HepG2 (cell line): ENCODE measurements around the gene IGFN1. TPM values are rescaled to one million over a fixed set of nuclear protein-coding genes. Genes with fewer than 3 reads are reported as not detected.

Experiments used
- AGO2 ChIP-seq: fragments of 200-400 bp; formaldehyde crosslinking; optimal IDR thresholded peaks from 2 replicates; pipeline ENCODE3; 2017; ENCODE audit warnings: mild to moderate bottlenecking, low read depth, low read length, moderate library complexity
- ATF2 ChIP-seq: sonication (generic); formaldehyde crosslinking; IDR thresholded peaks from 2 replicates; pipeline ENCODE4 v1.4.0; 2020; ENCODE audit warnings: missing genetic modification reagents
- CHCHD3 ChIP-seq: sonication (generic); formaldehyde crosslinking; IDR thresholded peaks from 2 replicates; pipeline ENCODE4 v1.8.0; 2022; ENCODE audit warnings: mild to moderate bottlenecking, missing genetic modification reagents, moderate library complexity
- EEA1 ChIP-seq: sonication (generic); formaldehyde crosslinking; IDR thresholded peaks from 2 replicates; pipeline ENCODE4 v1.5.1; 2020; ENCODE audit warnings: mild to moderate bottlenecking, missing genetic modification reagents, borderline replicate concordance
- IRX3 ChIP-seq: sonication (generic); formaldehyde crosslinking; IDR thresholded peaks from 2 replicates; pipeline ENCODE4 v1.8.1; 2023; ENCODE audit warnings: mild to moderate bottlenecking, low read depth, missing genetic modification reagents, borderline replicate concordance
- KLF12 ChIP-seq: sonication (generic); formaldehyde crosslinking; IDR thresholded peaks from 2 replicates; pipeline ENCODE4 v1.4.0; 2020; ENCODE audit warnings: missing genetic modification reagents, borderline replicate concordance
- MIER3 ChIP-seq: IDR thresholded peaks from 2 replicates; pipeline ENCODE4 v1.6.1; 2016; ENCODE audit warnings: missing compliant biosample characterization, borderline replicate concordance
- MIXL1 ChIP-seq: IDR thresholded peaks from 2 replicates; pipeline ENCODE4 v1.6.1; 2016
- NBN ChIP-seq: fragments of 450-650 bp; conservative IDR thresholded peaks from 2 replicates; pipeline ENCODE4 v1.6.1; 2017
- NFE2L1 ChIP-seq: sonication (generic); formaldehyde crosslinking; IDR thresholded peaks from 2 replicates; pipeline ENCODE4 v1.4.0; 2020; ENCODE audit warnings: missing genetic modification reagents, mild to moderate bottlenecking, borderline replicate concordance
- NFIB ChIP-seq: sonication (generic); formaldehyde crosslinking; IDR thresholded peaks from 2 replicates; pipeline ENCODE4 v1.9.0; 2021; ENCODE audit warnings: missing genetic modification reagents, mild to moderate bottlenecking, borderline replicate concordance
- REPIN1 ChIP-seq: sonication (generic); formaldehyde crosslinking; IDR thresholded peaks from 2 replicates; pipeline ENCODE4 v1.8.0; 2022; ENCODE audit warnings: missing genetic modification reagents, low read depth, mild to moderate bottlenecking, borderline replicate concordance
- RFX3 ChIP-seq: IDR thresholded peaks from 2 replicates; pipeline ENCODE4 v1.6.1; 2016; ENCODE audit warnings: missing biosample characterization, missing genetic modification reagents
- SNRNP70 ChIP-seq: fragments of 200-400 bp; formaldehyde crosslinking; IDR thresholded peaks from 2 replicates; pipeline ENCODE4 v1.6.1; 2017; ENCODE audit warnings: mild to moderate bottlenecking, low read depth, low read length, moderate library complexity
- SP5 ChIP-seq: IDR thresholded peaks from 2 replicates; pipeline ENCODE4 v1.6.1; 2016; ENCODE audit warnings: low read depth, borderline replicate concordance
- ZFP1 ChIP-seq: IDR thresholded peaks from 2 replicates; pipeline ENCODE4 v1.6.1; 2016
- ZNF3 ChIP-seq: IDR thresholded peaks from 2 replicates; pipeline ENCODE4 v1.7.0; 2017; ENCODE audit warnings: inconsistent platforms
- ZNF572 ChIP-seq: sonication (generic); formaldehyde crosslinking; IDR thresholded peaks from 2 replicates; pipeline ENCODE4 v1.5.1; 2020; ENCODE audit warnings: mild to moderate bottlenecking, missing genetic modification reagents
- ZNF652 ChIP-seq: IDR thresholded peaks from 2 replicates; pipeline ENCODE4 v1.6.1; 2016; ENCODE audit warnings: low read depth, borderline replicate concordance
- ZZZ3 ChIP-seq: sonication (generic); formaldehyde crosslinking; IDR thresholded peaks from 2 replicates; pipeline ENCODE4 v1.4.0; 2020; ENCODE audit warnings: missing genetic modification reagents, mild to moderate bottlenecking, borderline replicate concordance
- polyA plus RNA-seq, 8 experiments: library from polyadenylated mRNA; depleted of rRNA in 3 of 8; stranded (reverse) in 7 of 8; unstranded in 1 of 8; fragments of >200 nt; fragmentation: Illumina TruSeq in 4 of 8; extraction: Trizol in 4 of 8; gene quantifications; 2 replicates each; pipeline versions ENCODE4 v1.2.1 to v1.2.3, GENCODE V29; 2011 to 2016; ENCODE audit warnings: low read depth in 4 of 8, missing spikeins in 1 of 8, mixed read lengths in 1 of 8; ENCODE audit not compliant: insufficient read depth in 1 of 8
- total RNA-seq, 5 experiments: library from RNA; depleted of rRNA; stranded (reverse); fragments of >200 nt; fragmentation: Illumina TruSeq; extraction: Trizol; gene quantifications; 2 replicates each; pipeline ENCODE4 v1.2.3, GENCODE V29; 2016; ENCODE audit warnings: low read depth in 1 of 5
- TF ChIP-seq, protein P1 (sequence below): sonication (generic); formaldehyde crosslinking; IDR thresholded peaks from 2 replicates; pipeline ENCODE4 v1.5.0; 2020; ENCODE audit warnings: mild to moderate bottlenecking, missing genetic modification reagents
- TF ChIP-seq, protein P2 (sequence below): sonication (generic); formaldehyde crosslinking; IDR thresholded peaks from 2 replicates; pipeline ENCODE4 v1.4.0; 2020; ENCODE audit warnings: missing genetic modification reagents, mild to moderate bottlenecking, borderline replicate concordance
- TF ChIP-seq, protein P3 (sequence below): sonication (generic); formaldehyde crosslinking; IDR thresholded peaks from 2 replicates; pipeline ENCODE4 v1.4.0; 2020; ENCODE audit warnings: missing genetic modification reagents
- TF ChIP-seq, protein P4 (sequence below): sonication (generic); formaldehyde crosslinking; IDR thresholded peaks from 2 replicates; pipeline ENCODE4 v1.5.1; 2020; ENCODE audit warnings: mild to moderate bottlenecking, missing genetic modification reagents, moderate library complexity

The IGFN1 gene
- total and polyA plus RNA-seq, 2 of the 13 experiments (the other 11 are each of a cell fraction or from before 2014, with no cell fraction given) = 0.04 to 0.05 TPM

DNA sequence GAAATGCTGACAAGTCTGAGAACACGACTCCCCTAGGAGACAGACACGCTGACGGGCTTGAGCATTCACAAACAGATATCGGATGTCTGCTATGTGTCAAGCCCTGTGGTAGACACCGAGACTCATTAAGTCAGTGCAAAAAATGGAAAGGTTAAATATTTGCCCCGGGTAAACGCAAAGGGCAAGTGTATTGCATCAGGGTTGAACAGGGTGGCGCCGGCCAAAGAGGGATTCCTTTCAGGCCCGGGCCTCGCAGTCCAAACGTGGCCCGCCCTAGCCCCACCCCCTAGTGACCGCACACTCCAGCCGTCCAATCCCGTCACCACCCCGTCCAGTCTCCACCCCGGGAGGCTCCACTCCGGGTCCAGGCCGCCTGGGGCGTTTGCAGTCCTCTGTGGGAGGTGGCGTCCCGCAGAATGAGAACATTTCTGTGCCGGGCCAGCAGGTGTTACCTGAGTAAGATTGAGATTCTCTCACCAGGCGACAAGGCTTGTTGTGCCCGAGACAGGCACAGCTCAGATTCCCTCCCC is 20.0 kb upstream of the IGFN1 start (continued):
- TF ChIP-seq AGO2 = no peak
- TF ChIP-seq, protein P1, sequence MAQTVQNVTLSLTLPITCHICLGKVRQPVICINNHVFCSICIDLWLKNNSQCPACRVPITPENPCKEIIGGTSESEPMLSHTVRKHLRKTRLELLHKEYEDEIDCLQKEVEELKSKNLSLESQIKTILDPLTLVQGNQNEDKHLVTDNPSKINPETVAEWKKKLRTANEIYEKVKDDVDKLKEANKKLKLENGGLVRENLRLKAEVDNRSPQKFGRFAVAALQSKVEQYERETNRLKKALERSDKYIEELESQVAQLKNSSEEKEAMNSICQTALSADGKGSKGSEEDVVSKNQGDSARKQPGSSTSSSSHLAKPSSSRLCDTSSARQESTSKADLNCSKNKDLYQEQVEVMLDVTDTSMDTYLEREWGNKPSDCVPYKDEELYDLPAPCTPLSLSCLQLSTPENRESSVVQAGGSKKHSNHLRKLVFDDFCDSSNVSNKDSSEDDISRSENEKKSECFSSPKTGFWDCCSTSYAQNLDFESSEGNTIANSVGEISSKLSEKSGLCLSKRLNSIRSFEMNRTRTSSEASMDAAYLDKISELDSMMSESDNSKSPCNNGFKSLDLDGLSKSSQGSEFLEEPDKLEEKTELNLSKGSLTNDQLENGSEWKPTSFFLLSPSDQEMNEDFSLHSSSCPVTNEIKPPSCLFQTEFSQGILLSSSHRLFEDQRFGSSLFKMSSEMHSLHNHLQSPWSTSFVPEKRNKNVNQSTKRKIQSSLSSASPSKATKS (CRISPR knock-in tag) = no peak
- peak; percentile 45; the same call in 1 of the 2 replicates for TF ChIP-seq ZNF652 (CRISPR knock-in tag)
- peak; percentile 84 for TF ChIP-seq SP5 (CRISPR knock-in tag)
- TF ChIP-seq IRX3 (CRISPR knock-in tag) = no peak; the same call in 1 of the 2 replicates
- TF ChIP-seq REPIN1 (CRISPR knock-in tag) = peak; percentile 81
- TF ChIP-seq, protein P2, sequence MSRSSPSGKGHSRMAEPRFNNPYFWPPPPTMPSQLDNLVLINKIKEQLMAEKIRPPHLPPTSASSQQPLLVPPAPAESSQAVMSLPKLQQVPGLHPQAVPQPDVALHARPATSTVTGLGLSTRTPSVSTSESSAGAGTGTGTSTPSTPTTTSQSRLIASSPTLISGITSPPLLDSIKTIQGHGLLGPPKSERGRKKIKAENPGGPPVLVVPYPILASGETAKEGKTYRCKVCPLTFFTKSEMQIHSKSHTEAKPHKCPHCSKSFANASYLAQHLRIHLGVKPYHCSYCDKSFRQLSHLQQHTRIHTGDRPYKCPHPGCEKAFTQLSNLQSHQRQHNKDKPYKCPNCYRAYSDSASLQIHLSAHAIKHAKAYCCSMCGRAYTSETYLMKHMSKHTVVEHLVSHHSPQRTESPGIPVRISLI (CRISPR knock-in tag) = peak; percentile 92
- 0 out of 2 replicates have a peak, but pooled peaks have one; percentile 30 for TF ChIP-seq RFX3 (CRISPR knock-in tag)
- peak; percentile 84; the same call in 1 of the 2 replicates for TF ChIP-seq MIER3 (CRISPR knock-in tag)
- no peak for TF ChIP-seq ZNF572
- no peak for TF ChIP-seq NFIB (CRISPR knock-in tag)
- TF ChIP-seq, protein P3, sequence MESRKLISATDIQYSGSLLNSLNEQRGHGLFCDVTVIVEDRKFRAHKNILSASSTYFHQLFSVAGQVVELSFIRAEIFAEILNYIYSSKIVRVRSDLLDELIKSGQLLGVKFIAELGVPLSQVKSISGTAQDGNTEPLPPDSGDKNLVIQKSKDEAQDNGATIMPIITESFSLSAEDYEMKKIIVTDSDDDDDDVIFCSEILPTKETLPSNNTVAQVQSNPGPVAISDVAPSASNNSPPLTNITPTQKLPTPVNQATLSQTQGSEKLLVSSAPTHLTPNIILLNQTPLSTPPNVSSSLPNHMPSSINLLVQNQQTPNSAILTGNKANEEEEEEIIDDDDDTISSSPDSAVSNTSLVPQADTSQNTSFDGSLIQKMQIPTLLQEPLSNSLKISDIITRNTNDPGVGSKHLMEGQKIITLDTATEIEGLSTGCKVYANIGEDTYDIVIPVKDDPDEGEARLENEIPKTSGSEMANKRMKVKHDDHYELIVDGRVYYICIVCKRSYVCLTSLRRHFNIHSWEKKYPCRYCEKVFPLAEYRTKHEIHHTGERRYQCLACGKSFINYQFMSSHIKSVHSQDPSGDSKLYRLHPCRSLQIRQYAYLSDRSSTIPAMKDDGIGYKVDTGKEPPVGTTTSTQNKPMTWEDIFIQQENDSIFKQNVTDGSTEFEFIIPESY (CRISPR knock-in tag) = no peak
- TF ChIP-seq ATF2 (CRISPR knock-in tag) = peak; percentile 94
- peak; percentile 78; the same call in 1 of the 2 replicates for TF ChIP-seq ZFP1
- peak; percentile 89 for TF ChIP-seq ZNF3 (CRISPR knock-in tag)
- TF ChIP-seq EEA1 (CRISPR knock-in tag) = no peak
- no peak for TF ChIP-seq NFE2L1 (CRISPR knock-in tag)
- TF ChIP-seq, protein P4, sequence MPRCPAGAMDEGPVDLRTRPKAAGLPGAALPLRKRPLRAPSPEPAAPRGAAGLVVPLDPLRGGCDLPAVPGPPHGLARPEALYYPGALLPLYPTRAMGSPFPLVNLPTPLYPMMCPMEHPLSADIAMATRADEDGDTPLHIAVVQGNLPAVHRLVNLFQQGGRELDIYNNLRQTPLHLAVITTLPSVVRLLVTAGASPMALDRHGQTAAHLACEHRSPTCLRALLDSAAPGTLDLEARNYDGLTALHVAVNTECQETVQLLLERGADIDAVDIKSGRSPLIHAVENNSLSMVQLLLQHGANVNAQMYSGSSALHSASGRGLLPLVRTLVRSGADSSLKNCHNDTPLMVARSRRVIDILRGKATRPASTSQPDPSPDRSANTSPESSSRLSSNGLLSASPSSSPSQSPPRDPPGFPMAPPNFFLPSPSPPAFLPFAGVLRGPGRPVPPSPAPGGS (CRISPR knock-in tag) = no peak
- TF ChIP-seq ZZZ3 = 0 out of 2 replicates have a peak, but pooled peaks have one; percentile 2
- peak; percentile 95 for TF ChIP-seq MIXL1 (CRISPR knock-in tag)
- no peak for TF ChIP-seq CHCHD3 (CRISPR knock-in tag)
- no peak for TF ChIP-seq NBN
- TF ChIP-seq KLF12 (CRISPR knock-in tag) = peak; percentile 65; the same call in 1 of the 2 replicates
- no peak for TF ChIP-seq SNRNP70
